Activated CD4-positive, CD25-positive, alpha-beta regulatory T cell treated with anti-CD3 and anti-CD28 coated beads, Interleukin-2, amount 50 U/mL, for 16 hours (primary cell): ENCODE data around the gene CCDC177.
"Not testable (repeated sequence)": the region's sequence is repeated elsewhere in the genome, so short reads cannot be mapped to it uniquely, and the experiment has no call there.

Experiments used
- DNase-seq: peaks from one replicate; pipeline ENCODE4 v3.0.0-alpha.2; 2020; ENCODE audit warnings: low read depth, low spot score

Gene CCDC177

DNA sequence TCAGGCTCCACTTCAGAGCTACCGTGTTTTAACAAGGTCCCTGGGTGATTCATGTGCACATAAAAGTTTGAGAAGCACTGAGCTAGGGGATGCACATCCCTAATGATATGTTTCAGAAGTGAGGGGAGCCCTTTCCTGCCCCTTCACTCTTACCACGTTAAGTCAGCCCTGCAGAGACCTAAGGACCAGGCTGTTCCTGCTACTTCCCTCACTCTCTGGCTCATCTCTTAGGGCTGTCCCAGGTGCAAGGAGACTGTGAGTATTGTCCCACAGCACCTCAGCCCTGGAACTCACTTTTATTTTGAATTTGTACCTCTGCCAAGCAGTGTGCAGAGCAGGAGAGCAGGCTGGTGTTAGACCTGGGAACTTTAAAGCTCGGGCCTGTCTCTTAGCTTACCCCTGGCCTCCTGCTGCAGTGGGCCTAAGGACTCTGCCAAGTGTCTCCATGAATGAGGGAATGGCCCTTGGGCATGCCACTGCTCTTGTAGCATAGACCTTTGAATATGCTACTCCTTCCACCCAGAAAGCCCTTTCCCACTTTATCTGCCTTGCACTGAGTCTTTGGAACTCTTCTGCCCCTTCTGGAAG, 25.7 kb upstream of the CCDC177 start:
- DNase-seq, result no peak

DNA sequence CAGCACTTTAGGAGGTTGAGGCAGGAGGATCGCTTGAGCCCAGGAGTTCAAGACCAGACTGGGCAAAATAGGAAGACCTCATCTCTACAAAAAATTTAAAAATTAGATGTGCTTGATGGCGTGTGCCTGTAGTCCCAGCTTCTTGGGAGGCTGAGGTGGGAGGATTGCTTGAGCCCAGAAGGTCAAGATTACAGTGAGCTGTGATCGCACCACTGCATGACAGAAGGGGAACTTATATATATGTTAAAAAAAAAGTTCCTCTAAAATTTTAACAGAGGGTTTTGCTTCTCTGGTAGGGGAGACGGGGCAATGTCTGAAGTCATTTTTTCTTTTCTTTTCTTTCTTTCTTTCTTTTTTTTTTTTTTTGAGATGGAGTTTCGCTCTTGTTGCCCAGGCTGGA, 24.8 kb upstream of the CCDC177 start:
- DNase-seq, result not testable (repeated sequence)

DNA sequence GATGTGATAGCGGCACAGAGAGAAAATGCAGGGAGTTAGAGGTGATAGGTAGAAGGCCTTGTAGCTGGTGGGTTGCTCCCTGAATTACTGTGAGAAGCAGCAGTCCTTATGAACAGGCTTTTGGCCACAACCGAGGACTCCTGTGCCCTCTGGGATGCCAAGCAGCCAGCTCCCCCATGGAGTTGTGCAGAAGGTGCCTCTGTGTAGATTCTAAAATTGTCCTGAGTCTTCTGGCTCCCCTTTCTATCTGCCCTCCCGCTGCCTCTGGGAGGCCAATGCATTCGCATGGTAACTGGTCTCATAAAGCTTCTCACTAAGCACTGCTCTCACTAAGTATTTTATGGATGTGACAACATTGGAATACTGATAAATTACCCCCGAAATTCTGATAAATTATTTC, 20.7 kb upstream of the CCDC177 start:
- no peak for DNase-seq

DNA sequence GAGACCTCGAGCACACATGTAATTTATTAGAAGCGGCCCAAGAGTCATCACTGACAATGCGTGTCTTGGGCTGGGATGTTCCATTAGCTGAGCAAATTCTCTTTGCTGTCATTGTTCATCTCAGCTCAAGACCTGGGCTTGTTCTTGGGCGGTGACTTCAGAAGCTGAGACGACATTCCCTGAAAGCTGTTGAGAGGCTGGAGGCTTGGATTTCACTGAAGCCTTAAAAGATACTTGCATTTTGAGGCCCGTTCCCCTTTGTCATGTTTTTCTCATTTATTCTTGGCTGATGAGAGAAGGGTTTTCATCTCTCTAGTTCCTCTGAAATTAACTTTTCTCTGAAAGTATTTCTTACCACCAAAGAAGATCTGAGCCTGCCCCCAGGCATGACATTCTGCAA, 20.2 kb upstream of the CCDC177 start:
- no peak for DNase-seq

DNA sequence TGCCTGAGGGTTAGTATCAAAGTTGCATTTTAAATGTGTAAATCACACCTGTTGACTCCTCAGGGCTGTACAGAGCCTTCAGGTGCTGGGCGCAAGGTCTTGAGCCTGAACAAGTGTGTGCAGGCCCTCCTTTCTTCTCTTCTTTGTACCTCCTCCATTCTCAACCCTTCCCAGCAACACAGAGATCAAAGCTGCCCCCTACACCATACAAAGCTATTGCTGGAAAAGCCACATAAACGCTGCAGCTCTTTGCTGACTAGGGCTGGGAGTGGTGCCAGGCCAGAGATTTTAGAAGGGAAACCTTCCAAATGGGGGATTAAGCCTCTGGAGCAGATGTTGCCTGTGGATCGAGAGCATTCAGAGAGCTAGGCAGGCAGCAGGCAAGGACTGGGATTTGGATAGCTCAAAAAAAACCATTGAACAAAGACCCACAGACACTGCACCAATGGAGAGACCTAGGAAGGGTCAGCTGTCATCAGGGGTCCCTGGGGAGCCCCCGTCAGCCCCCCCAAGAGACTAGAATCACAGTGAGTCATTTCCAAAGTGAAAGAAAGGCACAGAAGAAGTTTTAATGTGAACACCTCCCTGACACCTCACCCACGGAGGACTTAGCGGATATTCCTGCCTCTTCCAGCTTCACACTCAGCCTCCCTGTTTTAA, 18.5 kb upstream of the CCDC177 start:
- no peak for DNase-seq

DNA sequence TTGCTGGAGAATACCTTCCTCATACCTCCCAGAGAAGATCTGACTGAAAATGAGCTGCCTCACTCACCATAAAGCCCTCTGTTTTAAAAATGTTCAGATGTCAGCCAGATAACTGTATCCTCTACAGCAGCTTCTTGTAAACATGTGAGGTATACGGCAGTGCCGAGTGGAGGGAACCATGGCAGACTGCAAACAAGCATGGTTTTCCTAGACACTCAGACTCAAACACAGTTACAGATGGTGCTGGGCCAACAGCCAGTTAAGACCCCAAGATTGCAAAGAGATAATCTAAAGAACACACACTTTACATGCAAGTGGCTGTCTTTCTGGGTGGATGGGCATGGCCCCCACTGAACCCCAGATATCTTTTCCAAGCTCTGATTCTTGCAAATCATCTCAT, 16.6 kb upstream of the CCDC177 start:
- DNase-seq, result no peak

DNA sequence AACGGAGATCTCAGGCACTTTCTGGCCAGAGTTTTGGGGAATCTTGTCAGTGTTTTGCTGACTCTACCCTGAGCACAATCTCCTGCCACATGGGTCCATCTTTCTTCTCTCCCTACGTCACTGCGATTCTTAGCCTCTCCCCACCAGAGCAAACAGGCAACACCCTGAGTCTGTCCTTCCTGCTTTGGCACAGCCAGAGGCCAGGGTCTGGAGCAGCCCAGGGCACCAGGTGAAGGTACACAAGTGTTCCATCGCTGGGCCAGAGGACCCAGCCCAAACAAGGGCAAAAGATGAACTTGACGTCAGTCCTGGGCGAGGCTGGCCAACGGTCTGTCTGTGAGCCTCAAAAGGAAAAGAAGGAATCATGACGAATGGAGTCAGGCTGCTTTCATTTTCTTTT, 12.7 kb upstream of the CCDC177 start:
- no peak for DNase-seq

DNA sequence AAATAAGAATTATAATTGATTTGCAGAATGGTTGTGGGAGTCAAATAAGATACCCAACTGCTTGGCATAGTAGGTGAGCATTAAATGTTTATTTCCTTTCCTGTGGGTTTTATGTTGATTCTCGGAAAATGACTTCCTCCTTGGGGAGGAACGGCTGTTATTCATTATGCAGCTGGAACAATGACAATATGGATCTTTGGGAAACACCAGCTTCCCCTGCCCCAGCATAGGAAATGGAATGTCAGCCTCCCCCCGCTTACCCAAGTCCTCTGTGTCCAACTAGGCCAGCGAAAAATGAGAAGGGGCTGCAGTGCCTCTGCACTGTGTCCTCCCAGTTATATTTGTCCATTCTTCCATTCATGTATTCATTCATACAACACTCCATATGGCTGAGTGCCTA, 11.7 kb upstream of the CCDC177 start:
- no peak for DNase-seq

DNA sequence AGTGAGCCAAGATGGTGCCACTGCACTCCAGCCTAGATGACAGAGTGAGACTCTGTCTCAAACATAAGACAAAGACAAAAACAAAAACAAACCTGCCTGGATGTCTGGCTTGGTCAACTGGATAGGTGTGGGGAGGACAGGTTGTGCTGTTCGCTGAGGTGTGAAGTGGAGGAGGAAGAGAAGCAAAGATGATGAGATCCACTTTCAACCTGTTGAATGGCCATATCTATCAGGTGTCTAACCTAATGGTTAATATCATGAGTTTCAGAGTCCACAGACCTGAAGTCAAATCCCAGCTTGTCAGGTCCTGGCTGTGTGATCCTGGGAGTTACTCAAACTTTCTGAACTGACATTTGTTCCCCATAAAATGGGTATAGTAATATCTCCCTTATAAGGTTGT, 9.7 kb upstream of the CCDC177 start:
- DNase-seq, result no peak

DNA sequence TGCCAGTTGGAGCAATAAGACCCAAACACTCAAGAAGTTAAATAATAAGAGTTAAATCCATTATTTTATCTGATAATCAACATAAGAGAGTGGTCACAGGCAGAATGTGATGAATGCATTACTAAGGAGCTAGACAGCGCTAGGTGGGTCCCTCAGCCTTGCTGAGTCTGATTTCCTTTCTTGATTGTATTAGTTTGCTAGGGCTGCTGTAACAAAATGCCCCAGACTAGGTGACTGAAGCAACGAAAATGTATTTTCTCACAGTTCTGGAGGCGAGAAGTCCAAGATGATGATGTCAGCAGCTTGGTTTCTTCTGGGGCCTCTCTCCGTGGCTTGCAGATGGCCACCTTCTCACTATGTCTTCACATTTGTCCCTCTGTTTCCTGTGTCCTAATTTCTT, 8.2 kb upstream of the CCDC177 start:
- no peak for DNase-seq

DNA sequence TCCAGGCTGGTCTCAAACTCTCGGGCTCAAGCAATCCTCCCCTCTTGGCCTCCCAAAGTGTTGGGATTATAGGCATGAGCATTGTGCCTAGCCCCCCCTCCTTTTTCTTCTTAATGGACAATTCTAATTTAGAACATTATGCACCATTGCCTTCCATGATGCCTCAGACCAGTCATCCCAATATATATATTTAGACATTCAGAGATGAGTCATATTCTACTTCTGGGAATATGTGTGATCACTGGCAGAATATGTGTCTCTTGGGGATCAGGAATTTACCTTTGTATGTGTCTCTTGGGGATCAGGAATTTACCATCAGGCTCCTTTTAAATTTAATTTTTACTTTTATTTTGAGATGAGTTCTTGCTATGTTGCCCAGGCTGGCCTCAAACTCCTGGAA, 7.5 kb upstream of the CCDC177 start:
- no peak for DNase-seq

DNA sequence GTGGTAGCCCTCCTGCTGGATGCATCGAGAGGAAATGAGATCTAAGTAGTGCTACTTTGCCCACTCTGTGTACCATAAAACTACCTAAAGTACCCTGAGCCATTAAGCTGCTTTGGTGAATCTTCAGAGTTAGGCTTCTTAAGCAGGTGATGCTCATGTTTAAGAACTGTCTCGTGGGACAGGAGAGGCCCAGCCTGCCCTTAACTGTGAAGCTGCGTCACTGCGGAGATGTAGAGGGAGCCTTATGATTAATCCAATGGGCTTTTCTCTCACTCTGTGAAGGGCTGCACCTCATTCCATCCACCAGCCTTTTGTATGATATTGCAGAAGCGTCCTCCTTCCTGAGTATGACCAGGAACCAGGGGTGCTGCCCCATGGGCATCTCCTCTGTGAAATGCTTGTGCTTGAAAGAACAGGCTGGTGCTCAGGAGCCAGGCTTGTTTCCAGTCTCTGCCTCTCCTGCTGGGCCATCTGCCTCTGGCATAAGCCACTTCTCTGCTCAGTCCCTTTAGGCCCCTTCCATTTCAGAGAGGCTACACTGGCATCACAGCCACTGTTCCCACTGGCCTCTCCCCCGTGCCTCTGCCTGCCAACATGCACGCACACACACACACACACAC, 6.8 kb upstream of the CCDC177 start:
- no peak for DNase-seq

DNA sequence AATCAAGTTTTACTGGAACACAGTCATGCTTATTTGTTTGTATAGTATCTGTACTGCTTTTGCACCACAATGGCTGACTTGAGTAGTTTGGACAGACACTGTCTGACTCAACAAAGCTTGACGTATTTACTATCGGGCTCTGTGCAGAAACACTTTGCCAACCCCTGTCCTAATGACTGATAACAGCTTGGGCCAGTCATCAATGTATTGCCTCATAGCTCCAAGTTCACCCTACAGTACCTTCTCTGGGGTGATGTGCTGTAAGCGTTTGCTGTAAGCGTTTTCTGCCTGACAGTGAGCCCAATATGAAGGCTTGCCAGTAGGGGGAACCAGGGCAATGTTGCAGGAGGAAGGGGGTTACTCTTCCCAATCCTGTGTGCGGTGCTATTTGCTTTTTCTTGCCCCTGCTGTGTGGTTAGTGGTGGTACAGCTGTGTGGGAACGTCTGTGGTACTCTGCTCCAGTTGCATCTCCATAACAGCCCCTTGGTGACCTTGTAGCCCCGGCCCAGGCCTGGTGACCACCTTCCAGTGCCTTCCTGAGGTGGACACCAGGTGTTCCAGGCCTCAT, 5.4 kb upstream of the CCDC177 start:
- no peak for DNase-seq

DNA sequence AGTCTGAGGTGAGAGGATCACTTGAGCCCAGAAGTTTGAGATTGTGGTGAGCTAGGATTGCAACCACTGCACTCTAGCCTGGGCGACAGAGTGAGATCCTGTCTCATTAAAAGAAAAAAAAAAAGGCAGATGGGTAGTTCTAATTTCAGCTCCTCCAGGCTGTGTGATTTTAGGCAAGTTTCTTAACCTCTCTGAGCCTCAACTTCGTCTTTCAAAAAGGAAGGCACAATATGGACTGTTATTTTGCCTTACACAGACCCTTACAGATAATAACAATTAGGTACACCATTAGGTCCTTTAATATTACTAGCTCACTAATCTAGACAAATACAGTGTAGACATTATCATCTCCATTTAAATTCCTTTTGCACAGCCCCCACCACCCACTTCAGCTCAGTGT, 4.8 kb upstream of the CCDC177 start:
- DNase-seq, result no peak

DNA sequence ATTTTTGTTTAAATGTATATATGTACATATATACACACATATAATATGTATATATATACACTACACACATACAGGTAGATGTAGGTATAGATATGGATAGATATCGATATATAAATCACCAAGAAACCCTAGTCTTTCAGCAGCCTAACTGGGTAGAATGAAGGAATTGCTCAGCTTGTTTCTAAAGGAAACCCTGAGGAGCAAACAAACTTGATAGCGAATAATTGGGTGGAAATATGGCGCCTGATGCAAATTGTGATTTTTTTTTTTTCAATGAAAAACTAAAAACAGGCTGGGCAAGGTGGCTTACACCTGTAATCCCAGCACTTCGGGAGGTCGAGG, 254 bp upstream of the CCDC177 start:
- no peak for DNase-seq

DNA sequence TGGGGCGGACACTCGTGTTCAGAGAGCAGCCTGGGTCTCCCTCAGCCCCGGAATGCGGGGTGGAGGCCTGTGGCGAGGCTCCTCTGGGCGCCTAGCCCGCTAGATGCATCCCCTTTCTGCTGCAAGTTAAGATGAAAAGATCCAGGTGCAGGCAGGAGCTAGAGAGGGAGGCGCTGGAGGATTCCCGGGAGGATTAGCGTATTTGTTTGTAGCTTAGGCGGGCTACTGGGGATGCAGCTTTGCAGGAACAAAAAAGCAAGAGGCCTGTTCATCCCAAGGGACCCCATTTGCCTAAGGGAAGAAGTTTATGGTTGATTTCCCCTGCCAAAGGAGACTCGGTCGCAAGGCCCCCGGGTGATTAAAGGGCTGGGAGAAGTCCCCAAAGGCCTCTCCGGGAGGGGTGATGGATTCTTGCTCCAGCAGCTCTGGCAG, 824 bp downstream of the CCDC177 start:
- DNase-seq, result no peak

DNA sequence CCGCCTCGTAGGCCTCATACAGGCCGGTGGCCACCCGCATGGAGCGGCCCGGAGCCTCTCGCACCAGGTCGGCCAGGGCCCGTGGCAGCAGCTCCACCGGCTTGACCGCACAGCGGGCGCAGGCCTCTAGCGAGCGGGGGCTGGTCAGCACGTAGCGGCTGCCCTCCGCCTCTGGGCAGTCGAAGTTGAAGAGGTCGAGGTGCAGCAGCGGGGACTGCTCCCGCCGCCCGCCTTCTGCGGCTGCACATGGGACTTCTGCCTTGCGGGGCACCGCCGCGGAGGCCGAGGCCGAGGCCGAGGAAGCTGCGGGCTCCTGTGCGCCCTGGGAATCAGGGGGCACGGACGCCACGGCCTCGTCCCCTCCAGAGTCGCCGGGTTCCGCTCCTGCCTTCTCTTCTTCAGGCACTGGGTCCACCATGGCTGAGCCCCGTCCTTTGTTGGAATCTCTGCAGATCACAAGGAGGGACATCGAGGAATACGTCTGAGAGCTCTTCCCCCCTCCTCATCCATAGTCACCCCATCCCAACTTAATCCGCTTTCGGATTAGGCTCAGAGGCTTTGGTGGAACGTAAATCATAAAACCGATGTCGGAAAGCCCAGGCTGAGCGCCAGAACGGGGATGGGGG, 1.4 kb downstream of the CCDC177 start:
- no peak for DNase-seq

DNA sequence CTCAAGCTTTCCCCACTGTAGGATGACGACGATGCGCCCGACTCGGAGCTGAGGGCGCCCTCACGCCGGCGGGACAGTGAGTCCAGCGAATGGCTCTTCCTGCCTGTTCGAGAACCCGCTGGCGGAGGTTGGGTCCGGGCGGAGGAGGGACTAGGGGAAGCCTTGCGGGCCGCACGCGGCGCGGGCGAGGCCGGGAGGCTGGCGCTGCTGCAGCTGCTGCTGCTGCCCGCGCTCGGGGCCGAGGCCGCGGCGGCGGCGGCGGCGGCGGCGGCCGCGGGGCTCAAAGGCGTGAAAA, 1.9 kb downstream of the CCDC177 start:
- DNase-seq, result no peak

DNA sequence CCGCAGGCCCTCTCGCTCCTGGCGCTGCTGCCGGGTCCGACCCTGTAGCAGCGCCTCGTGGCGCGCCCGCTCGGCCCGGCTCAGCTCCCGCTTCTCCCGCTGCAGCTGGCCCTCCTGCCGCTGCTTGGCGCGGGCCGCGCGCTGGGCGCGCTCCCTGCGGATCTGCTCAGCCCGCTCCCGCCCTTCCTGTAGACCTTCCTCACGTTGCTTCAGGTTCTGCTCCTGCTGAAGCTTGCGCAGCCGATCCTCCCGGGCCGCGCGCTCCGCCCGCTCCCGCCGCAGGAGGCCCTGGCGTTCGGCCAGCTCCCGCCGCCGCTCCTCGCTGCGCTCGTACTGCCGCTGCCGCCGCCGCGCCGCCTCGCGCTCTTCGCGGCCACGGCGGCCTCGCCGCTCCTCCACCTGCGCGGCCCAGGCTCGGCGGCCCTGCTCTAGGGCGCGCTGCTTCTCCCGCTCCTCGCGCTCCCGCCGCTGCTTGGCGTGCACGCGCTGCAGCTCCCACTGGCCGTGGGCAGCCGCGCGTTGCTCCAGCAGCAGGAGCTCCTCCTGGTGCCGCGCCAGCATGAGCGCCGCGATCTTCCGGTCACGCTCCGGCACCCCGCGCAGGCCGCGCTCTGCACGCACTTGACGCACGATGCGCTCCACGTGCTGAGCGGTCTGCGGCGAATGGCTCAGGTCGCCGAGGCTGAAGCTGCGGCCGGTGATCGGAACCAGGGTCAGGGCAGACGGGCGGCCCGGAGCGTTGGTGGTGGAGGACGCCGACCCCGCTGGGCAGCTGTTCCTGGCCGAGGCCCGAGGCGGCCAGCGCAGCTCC, 2.4 kb downstream of the CCDC177 start:
- no peak for DNase-seq

DNA sequence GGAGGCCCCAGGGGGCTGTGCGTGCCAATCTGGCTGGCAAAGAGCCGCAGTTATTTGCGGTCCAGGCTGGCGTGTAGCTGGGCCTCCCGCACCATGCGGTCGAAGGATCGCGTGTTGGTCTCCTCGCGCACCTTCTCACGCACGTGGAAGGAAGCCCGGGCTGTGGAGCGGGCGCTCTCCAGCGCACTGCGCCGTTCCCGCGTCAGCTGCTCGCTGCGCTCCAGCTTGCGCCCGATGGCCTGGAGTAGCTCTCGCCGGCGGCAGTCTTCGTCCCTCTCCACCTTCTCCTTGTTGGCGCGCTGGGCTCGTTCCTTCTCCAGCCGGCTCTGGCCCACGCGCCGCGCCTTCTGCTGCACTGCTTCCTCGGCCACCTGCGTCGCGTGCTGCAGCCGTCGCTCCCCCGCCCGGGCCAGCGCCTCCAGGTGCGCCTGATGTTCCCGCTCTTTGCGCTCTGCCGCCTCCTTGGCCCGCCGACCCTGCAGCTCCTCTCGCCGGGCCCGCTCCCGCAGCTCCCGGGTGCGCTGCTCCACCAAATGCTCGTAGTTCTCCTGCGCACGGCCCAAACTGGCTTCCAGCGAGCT, 3.1 kb downstream of the CCDC177 start:
- DNase-seq, result no peak

DNA sequence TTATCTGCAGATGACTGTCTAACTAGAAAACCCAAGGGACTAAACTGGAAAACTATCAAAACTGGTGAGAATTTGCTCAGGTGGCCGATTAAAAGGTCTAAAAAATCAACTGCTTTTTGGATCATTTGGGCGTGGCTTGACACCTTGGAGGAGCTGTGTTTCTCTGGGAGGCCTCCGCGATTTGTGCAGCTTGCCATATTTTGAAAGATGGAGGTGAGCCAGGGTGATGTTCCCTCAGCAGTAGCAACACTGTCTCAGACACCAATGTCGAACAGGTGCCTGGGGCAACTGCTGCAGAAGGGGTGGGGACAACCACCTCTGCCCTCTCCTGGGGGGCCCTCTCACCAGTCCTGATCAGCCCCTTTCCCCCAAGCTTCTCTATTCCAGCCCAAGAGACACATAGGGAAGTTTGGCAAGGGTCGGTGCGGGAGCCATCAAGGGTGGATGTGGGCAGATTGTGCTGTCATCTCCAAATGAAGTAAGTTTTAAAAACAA, 3.8 kb downstream of the CCDC177 start:
- DNase-seq, result no peak

DNA sequence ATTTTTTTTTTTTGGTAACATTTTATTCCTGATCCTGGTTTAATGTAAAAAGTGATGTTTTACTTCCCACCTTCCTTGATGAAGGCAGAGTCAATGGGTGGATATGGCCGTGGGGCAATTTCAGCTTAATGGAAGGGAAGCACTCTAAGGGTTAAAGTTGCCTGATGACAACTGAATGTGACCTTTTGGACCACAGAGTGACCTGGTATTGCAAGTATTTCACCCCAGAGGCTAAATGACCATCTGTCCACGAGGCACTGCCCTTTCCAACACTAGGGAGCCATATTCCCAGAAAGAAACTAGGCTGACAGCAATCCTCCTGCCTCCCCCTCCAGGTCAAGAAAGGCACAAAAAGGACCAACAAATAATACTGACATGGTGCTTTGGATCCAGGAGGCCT, 4.8 kb downstream of the CCDC177 start:
- DNase-seq, result no peak
